HK-2 (cell line): Measurements from ENCODE around the gene ARMC2.
"Not testable (repeated sequence)": the region's sequence is repeated elsewhere in the genome, so short reads cannot be mapped to it uniquely, and the experiment has no call there.

ENCODE experiments used
- DNase-seq: peaks from one replicate; pipeline ENCODE4 v3.0.0-alpha.2; 2018; ENCODE audit not compliant: unreplicated experiment

The ARMC2 gene

GRCh38 chr6:108915258-108915657 is 67.0 kb downstream of the ARMC2 start:
- no peak for DNase-seq

- DNase-seq: no peak
Measured at GRCh38 chr6:108916026-108916686, 67.9 kb downstream of the ARMC2 start.

GRCh38 chr6:108920751-108921150 is 72.5 kb downstream of the ARMC2 start:
- DNase-seq: no peak

GRCh38 chr6:108921547-108922361 is 73.5 kb downstream of the ARMC2 start:
- DNase-seq: no peak

GRCh38 chr6:108922499-108922898 is 74.3 kb downstream of the ARMC2 start:
- no peak for DNase-seq

DNA sequence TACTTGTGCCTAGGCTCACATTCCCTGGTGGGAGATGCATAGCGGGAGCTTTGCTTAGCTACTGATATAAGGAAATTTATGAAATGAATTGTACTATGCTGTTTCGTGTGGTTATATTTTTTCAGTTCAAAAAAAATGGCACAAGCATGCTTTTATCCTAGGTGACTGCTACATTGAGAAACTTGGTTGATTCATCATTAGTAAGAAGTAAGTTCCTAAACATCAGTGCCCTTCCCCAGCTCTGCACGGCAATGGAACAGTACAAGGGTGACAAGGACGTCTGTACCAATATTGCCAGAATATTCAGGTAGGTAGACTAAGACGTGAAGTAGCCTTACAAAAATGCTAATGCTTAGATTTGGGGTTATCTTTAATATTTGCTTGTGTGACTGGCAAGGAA is 79.7 kb downstream of the ARMC2 start:
- no peak for DNase-seq

DNA sequence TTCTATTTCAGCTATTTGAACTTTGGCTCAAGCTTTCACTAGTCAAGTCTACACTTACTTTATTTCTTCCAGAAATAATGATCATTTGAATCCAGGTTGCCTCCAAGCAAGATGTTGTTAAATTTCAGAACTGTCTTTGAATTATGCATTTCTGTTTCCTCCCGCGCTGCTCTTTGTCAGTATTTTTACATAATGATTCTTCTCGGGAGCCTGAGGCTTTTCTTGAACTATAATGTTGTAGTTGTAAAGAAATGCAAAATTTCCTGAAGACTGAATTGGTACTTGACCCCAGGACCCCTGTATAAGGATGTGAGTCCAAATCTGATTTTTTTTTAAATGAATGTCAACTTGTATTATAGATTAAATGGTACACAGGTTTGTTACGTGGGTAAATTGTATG is 80.4 kb downstream of the ARMC2 start:
- no peak for DNase-seq

GRCh38 chr6:108931090-108931489 is 82.9 kb downstream of the ARMC2 start:
- DNase-seq: not testable (repeated sequence)

- no peak for DNase-seq
Measured at GRCh38 chr6:108937170-108937569, 88.9 kb downstream of the ARMC2 start.

DNA sequence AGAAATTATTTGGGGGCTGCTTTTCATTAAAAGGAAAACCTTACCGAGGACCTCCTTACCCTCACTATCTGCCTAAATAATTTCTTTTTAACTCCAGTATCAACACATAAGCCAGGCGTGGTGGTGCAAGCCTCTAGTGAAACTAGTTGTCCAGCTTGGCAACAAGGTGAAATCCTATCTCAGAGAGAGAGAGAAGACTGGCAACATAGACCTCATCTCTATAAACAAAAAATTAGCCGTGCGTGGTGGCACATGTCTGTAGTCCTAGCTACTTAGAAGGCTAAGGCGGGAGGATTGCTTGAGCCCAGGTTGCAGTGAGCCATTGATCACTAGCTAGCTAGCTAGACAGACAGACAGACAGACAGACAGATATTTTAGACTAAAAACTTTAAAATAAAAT is 92.5 kb downstream of the ARMC2 start:
- no peak for DNase-seq

- DNase-seq: no peak
Measured at GRCh38 chr6:108941281-108941680, 93.1 kb downstream of the ARMC2 start.

DNA sequence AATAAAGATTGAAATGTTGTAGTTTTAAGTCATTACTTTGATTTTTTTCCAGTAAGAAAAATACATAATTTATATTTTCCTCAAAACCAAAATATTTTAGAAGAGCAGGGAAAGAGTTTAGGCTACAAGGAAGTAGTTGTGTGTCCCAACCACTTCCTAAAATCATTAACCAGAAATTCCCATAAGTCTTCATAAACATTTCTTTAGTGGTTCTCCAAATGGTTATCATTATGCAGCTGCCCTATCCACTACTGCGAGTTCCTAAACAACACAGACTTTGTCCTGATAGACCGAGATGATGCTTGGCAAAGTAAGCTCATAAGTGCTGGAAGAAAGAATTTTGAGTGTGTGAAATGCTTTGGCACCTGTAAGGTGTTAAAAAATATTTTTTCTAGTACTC is 93.6 kb downstream of the ARMC2 start:
- DNase-seq: no peak

DNA sequence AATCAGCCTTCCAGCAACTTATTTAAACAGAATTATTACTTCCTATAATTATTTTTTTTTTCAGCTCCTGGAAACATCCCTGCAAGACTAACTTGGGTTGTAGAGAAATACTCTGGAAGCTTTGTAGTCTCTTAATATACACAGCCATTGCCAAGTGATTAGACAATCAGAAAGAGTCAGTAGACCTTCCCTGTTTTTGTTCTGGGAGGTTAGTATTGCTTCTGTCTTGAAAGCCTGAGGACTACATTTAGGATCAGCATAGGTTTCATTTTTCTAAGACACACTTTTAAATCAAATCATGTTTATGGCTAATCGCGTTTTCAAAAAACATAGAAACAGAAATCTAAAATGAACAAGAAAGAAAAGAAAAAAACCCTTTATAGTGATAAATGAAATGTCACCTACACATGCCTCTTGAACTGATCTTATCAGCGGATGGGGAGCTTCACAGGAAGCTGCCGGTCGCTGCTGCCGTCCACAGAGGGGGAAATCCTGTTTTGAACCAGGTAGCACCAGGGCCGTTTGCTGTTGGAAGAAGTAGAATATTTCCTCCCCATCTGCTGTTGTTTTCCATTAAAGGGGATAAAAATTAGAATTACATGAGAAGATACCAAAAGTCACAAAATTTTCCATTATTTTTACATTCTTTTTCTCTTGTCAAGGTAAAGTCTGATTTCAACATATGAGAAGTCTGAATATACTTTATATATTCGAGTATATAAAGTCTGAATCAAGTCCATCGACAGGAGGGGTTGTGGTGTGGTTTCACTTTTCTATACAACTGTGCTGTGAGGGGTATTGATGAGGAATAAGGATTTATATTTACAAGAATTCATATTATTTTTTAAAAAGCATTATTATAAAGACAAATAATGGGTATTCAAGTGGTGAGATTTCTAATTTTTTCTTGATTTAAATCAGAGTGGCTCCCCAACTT is 94.6 kb downstream of the ARMC2 start:
- DNase-seq: no peak

- DNase-seq: no peak
Measured at GRCh38 chr6:108944071-108944470, 95.8 kb downstream of the ARMC2 start.

- DNase-seq: no peak
Measured at GRCh38 chr6:108944707-108945680, 96.8 kb downstream of the ARMC2 start.

DNA sequence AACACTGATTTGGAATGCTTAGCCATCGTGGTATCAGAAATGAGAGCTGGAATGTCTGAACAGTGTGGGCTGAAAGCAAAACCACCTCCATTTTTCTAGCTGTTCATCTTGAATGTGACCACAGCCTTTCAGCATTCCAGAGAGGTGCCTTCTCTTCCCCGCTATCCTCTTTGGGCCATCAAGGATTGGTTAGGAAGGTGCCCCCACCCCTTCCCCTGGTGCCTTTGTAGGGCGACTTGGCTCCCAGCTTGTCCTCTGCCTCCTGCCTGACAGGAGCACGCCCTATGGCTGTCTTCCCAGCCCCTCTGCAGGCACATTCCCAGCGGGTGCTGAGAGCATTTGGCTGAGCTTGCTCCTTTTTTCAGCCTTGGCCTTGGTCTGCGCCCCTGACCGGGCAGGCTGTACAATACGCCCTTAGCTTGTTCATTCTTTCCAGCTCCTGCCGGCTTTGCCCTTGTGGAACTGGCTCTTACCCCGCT is 97.5 kb downstream of the ARMC2 start:
- DNase-seq: no peak

GRCh38 chr6:108946695-108947094 is 98.5 kb downstream of the ARMC2 start:
- no peak for DNase-seq

DNA sequence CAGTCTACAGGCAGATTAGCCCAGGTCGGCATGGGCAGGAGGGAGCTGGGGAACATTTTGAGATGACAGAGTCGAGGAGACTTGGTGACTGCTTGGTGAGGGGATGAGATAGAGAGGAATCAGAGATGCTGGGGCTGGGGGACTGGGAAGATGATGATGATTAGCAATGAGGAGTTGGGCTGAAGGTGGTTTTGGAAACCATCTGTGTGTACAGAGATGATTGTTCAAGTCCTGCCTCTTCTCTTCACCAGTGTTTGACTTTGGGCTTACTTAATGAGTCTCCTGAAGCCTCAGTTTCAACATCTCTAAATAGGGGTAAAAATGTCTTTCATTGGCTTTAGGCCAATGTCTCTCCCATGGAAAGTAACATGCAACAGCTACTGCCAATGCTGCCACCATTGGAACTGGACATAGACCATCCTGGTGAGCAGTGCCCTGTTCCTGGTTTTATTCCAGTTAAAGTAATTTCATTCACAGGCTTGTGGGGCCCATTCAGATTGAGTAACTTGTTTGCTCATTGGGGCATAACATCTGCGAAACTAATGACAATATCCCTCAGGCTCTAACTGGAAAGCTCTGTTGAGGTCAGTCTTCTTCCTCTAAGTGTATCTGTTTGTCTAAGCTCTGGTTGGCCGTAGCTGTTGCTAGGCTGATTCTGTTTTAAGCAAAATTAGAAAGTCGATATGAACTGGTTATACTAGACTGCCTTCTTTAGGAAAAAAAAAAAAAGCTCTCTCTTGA is 99.1 kb downstream of the ARMC2 start:
- peak; percentile 8 for DNase-seq

GRCh38 chr6:108948181-108948661 is 100.0 kb downstream of the ARMC2 start:
- DNase-seq: peak; percentile 28

DNA sequence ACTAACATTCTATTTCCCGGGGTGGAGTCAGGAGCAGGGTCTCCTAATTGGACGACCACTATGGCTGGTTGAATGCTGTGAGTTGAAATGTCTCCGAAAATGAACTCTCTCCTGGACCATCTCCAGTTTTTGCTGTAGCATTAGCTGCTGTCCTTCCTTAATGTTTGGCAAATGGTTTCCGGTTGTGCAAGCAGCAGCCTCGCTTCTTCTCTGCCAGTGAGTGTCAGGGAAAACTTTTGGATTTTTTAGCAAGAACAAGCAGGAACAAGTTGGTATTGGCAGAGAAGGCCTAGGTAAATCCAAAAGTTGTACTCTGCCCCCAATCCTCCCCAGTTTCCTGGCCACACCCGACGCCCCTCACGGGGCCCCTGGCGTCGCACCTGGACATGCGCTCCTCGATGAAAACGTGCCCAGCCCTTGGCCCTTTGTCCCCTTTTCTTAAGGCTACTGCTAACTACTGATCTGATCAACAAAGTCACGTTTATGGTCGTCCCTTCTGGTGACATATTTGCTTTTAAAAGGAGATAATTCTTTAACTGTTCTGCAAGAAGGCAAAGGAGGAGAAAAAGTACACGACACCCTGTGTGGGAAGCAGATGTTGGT is 103.2 kb downstream of the ARMC2 start:
- no peak for DNase-seq
